A549 (cell line): ENCODE results near the gene KRT27. TPM values are rescaled to one million over a fixed set of nuclear protein-coding genes. Genes with fewer than 3 reads are reported as not detected.
A peak's percentile ranks its signal among the peaks of the same experiment; 100 is the strongest.

Source experiments
- ATAC-seq, 2 experiments: fragments of 200-7000 bp in 1 of 2; fragments of >200 bp in 1 of 2; cut with Nextera tagmentation in 1 of 2; cut with Tn5 transposase in 1 of 2; 3 replicates each; pipeline versions ENCODE4 v1.8.0 to v1.9.1; 2018 to 2020; ENCODE audit warnings: mild to moderate bottlenecking in 1 of 2, moderate library complexity in 1 of 2
- CTCF ChIA-PET: fragments of 300-600 bp; sonication (Branson Sonifier 250); formaldehyde crosslinking; extraction: SDS; loops from one replicate; lab custom pipeline; 2021; ENCODE audit warnings: antibody characterized with exemption, inconsistent platforms; lab: Yijun Ruan, JAX
- POLR2A ChIA-PET: fragments of 350-600 bp; formaldehyde crosslinking; extraction: SDS; loops from one replicate; lab custom pipeline; 2021; ENCODE audit warnings: antibody characterized with exemption, inconsistent platforms; lab: Yijun Ruan, JAX
- DNase-seq, 2 experiments: peaks; one replicate each; pipeline versions ENCODE4 v3.0.0 to v3.0.0-alpha.2; 2011 to 2016; ENCODE audit warnings: low read depth in 1 of 2, low spot score in 1 of 2
- FAIRE-seq: peaks from 2 replicates; lab custom pipeline; 2011; peaks lifted over from hg19 to GRCh38; lab: Jason Lieb, UNC
- H3K27ac ChIP-seq, 2 experiments: fragments of >200 bp; sonication (Bioruptor Twin); formaldehyde crosslinking; 3 replicates each; pipeline ENCODE4 v1.5.1; 2016 to 2017
- H3K4me1 ChIP-seq: fragments of >200 bp; sonication (Bioruptor Twin); formaldehyde crosslinking; 3 replicates; pipeline ENCODE4 v1.6.1; 2016
- H3K4me2 ChIP-seq: fragments of >200 bp; sonication (Bioruptor Twin); formaldehyde crosslinking; 3 replicates; pipeline ENCODE4 v1.6.1; 2016
- H3K4me3 ChIP-seq: fragments of >200 bp; sonication (Bioruptor Twin); formaldehyde crosslinking; 3 replicates; pipeline ENCODE4 v1.5.1; 2016
- H3K9me3 ChIP-seq: fragments of >200 bp; sonication (Bioruptor Twin); formaldehyde crosslinking; 3 replicates; pipeline ENCODE4 v1.6.1; 2016
- ATOH8 ChIP-seq: fragments of 250-450 bp; sonication (Bioruptor Pico); IDR thresholded peaks from 2 replicates; pipeline ENCODE4 v1.5.0; 2020; ENCODE audit warnings: low read depth, mild to moderate bottlenecking, moderate library complexity
- BHLHE40 ChIP-seq: IDR thresholded peaks from 2 replicates; pipeline ENCODE4 v1.6.1; 2012; ENCODE audit warnings: low read depth, low read length, inconsistent platforms
- CTCF ChIP-seq: fragments of >200 bp; sonication (Bioruptor Twin); formaldehyde crosslinking; IDR thresholded peaks from 3 replicates; pipeline ENCODE4 v1.5.1; 2016
- ESRRA ChIP-seq: fragments of 150-350 bp; IDR thresholded peaks from 2 replicates; pipeline ENCODE4 v1.6.1; 2014; ENCODE audit warnings: mild to moderate bottlenecking, low read length, borderline replicate concordance
- JUNB ChIP-seq: fragments of >200 bp; sonication (Bioruptor Twin); formaldehyde crosslinking; IDR thresholded peaks from 2 replicates; pipeline ENCODE4 v1.6.1; 2016
- KDM5A ChIP-seq: fragments of 200-600 bp; sonication (generic); IDR thresholded peaks from 2 replicates; pipeline ENCODE4 v1.6.1; 2016; ENCODE audit warnings: antibody characterized with exemption, mild to moderate bottlenecking
- MAFK ChIP-seq: fragments of 450-650 bp; IDR thresholded peaks from 2 replicates; pipeline ENCODE4 v1.6.1; 2014; ENCODE audit not compliant: partially characterized antibody
- MYC ChIP-seq: IDR thresholded peaks from 2 replicates; pipeline ENCODE4 v1.6.1; 2012; ENCODE audit warnings: mild to moderate bottlenecking, inconsistent platforms, low read length, improper control_type of control experiment, borderline replicate concordance
- NFE2L2 ChIP-seq: fragments of 150-350 bp; conservative IDR thresholded peaks from 2 replicates; pipeline ENCODE4 v1.6.1; 2014; ENCODE audit warnings: low read length
- RAD21 ChIP-seq, 2 experiments: fragments of >200 bp in 1 of 2; sonication (Bioruptor Twin) in 1 of 2; formaldehyde crosslinking in 1 of 2; IDR thresholded peaks in 1 of 2; conservative IDR thresholded peaks in 1 of 2; 2 replicates in 1 of 2; 3 replicates in 1 of 2; pipeline ENCODE4 v1.6.1; 2012 to 2018; ENCODE audit warnings: inconsistent platforms in 1 of 2
- RCOR1 ChIP-seq: fragments of 150-350 bp; IDR thresholded peaks from 2 replicates; pipeline ENCODE4 v1.6.1; 2014; ENCODE audit warnings: antibody characterized with exemption, low read length, low read depth
- RFX5 ChIP-seq: fragments of 450-650 bp; IDR thresholded peaks from 2 replicates; pipeline ENCODE4 v1.7.1; 2014; ENCODE audit warnings: antibody characterized with exemption, mild to moderate bottlenecking, moderate library complexity
- SMC3 ChIP-seq: fragments of >200 bp; sonication (Bioruptor Twin); formaldehyde crosslinking; IDR thresholded peaks from 3 replicates; pipeline ENCODE4 v1.6.1; 2018; ENCODE audit warnings: inconsistent platforms
- TP53 ChIP-seq: fragments of 250-450 bp; sonication (Bioruptor Pico); IDR thresholded peaks from 2 replicates; pipeline ENCODE4 v1.5.0; 2021; ENCODE audit warnings: mild to moderate bottlenecking, moderate library complexity
- ZC3H11A ChIP-seq: fragments of 450-650 bp; IDR thresholded peaks from 2 replicates; pipeline ENCODE4 v1.6.1; 2014; ENCODE audit warnings: antibody characterized with exemption, mild to moderate bottlenecking
- WGBS: methylation state at CpG from one replicate; pipeline ENCODE4 v1.1.6; 2017; ENCODE audit errors: missing lambda C conversion rate; 5-methylcytosine and 5-hydroxymethylcytosine counted together
- polyA plus RNA-seq, 4 experiments: library from polyadenylated mRNA; depleted of rRNA in 3 of 4; stranded (reverse); fragments of >200 nt; fragmentation: RNase III in 1 of 4; extraction: RNeasy Plus Mini Kit Qiagen cat#74134 plus additional on column Dnase treatment in 1 of 4; gene quantifications; 2 replicates in 3 of 4; 3 replicates in 1 of 4; pipeline ENCODE4 v1.2.3, GENCODE V29; 2011 to 2017

Gene KRT27
- polyA plus RNA-seq, 2 of the 4 experiments (the other 2 are of a cell fraction): not detected

- no peak for TF ChIP-seq ATOH8
- TF ChIP-seq TP53 (CRISPR knock-in tag): no peak
- TF ChIP-seq MYC: no peak
Observed at GRCh38 chr17:40795019-40795667, 12.8 kb upstream of the KRT27 start (continued).

- no peak for TF ChIP-seq ZC3H11A
- POLR2A ChIA-PET: no interaction called here
- no peak overlapping the region for H3K4me3 ChIP-seq
- no peaks in the 10 kb centered on the region for H3K9me3 ChIP-seq
- 77% methylated on average over 2 of the region's 2 CpGs for WGBS
- CTCF ChIA-PET: interaction anchor here (1.5 to 11.5 kb wide), 7 partner anchors 8 to 868 kb away, joined by 3 to 304 read pairs (median 11); no protein-coding TSS in a partner anchor
- H3K4me1 ChIP-seq: no peaks in the 10 kb centered on the region
- ATAC-seq (no peak), FAIRE-seq (peak; percentile 32), DNase-seq (no peak)
- no peak overlapping the region for H3K27ac ChIP-seq
- no peak overlapping the region for H3K4me2 ChIP-seq
Observed at GRCh38 chr17:40794466-40794865, 12.1 kb upstream of the KRT27 start.

GRCh38 chr17:40793832-40794231 is 11.5 kb upstream of the KRT27 start:
- no peaks in the 10 kb centered on the region for H3K9me3 ChIP-seq
- 60% methylated on average over 10 of the region's 10 CpGs for WGBS
- CTCF ChIA-PET: interaction anchor here (1.0 to 11.5 kb wide), 8 partner anchors 9 to 872 kb away, joined by 3 to 304 read pairs (median 8); partner anchors contain the start of gene SMARCE1
- POLR2A ChIA-PET: no interaction called here
- TF ChIP-seq KDM5A: no peak
- TF ChIP-seq JUNB: no peak
- no peak for TF ChIP-seq NFE2L2
- no peak for TF ChIP-seq MAFK
- TF ChIP-seq, all 56 proteins: peak for 0
- FAIRE-seq (no peak), ATAC-seq (no peak), DNase-seq (no peak)
- H3K4me3 ChIP-seq: no peak overlapping the region
- H3K4me2 ChIP-seq: no peak overlapping the region
- no peaks in the 10 kb centered on the region for H3K4me1 ChIP-seq
- H3K27ac ChIP-seq: no peak overlapping the region

GRCh38 chr17:40791787-40792436 is 9.6 kb upstream of the KRT27 start:
- DNase-seq (peak; percentile 45 to 61), FAIRE-seq (peak; percentile 68), ATAC-seq (peak; percentile 73 to 74)
- 23% methylated on average over 6 of the region's 6 CpGs for WGBS
- TF ChIP-seq SMC3 (peak; percentile 98), CTCF (peak; percentile 98), BHLHE40 (no peak), RAD21 (conservative IDR thresholded peaks at IDR 0.05 in 1 of 2, IDR thresholded peaks at IDR 0.05 in 1 of 2) (peak; percentile 83 to 86), ESRRA (no peak), ATOH8 (no peak), MYC (no peak), RFX5 (no peak), RCOR1 (no peak)
- POLR2A ChIA-PET: interaction anchor here (1.0 kb wide), 1 partner anchor 27 kb away, joined by 4 read pairs; no protein-coding TSS in a partner anchor
- CTCF ChIA-PET: interaction anchor here (0.6 to 11.5 kb wide), 40 partner anchors 8 to 876 kb away, joined by 3 to 304 read pairs (median 4); partner anchors contain the start of genes KRT27 and SMARCE1
- no peaks in the 10 kb centered on the region for H3K9me3 ChIP-seq
- H3K4me2 ChIP-seq: no peak overlapping the region
- no peaks in the 10 kb centered on the region for H3K4me1 ChIP-seq
- H3K4me3 ChIP-seq: no peak overlapping the region
- no peak overlapping the region for H3K27ac ChIP-seq
